Measurements from ENCODE around the gene PRM1. TPM values are rescaled to one million over a fixed set of nuclear protein-coding genes. Genes with fewer than 3 reads are reported as not detected.
A peak's percentile ranks its signal among the peaks of the same experiment; 100 is the strongest.

PRM1 gene
- total and polyA plus RNA-seq, 2 of the 13 experiments (the other 11 are each of a cell fraction or from before 2014, with no cell fraction given), result not detected

DNA sequence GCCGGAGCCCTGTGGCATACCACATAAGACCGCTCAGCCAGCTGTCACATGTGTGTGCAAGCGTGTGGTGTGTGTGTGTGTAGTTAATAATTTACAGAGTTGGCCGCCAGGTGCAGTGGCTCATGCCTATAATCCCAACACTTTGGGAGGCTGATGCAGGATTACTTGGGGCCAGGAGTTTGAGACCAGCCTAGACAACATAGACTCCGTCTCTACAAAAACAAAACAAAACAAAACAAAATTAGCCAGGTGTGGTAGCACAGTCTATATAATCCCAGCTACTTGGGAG lies 45.5 kb downstream of the PRM1 start (continued):
- TF ChIP-seq, protein P1, sequence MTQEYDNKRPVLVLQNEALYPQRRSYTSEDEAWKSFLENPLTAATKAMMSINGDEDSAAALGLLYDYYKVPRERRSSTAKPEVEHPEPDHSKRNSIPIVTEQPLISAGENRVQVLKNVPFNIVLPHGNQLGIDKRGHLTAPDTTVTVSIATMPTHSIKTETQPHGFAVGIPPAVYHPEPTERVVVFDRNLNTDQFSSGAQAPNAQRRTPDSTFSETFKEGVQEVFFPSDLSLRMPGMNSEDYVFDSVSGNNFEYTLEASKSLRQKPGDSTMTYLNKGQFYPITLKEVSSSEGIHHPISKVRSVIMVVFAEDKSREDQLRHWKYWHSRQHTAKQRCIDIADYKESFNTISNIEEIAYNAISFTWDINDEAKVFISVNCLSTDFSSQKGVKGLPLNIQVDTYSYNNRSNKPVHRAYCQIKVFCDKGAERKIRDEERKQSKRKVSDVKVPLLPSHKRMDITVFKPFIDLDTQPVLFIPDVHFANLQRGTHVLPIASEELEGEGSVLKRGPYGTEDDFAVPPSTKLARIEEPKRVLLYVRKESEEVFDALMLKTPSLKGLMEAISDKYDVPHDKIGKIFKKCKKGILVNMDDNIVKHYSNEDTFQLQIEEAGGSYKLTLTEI (CRISPR knock-in tag; conservative IDR thresholded peaks at IDR 0.05), result no peak
- TF ChIP-seq ZFP36L2 (CRISPR knock-in tag; IDR thresholded peaks at IDR 0.05) (no peak), MAFG (CRISPR knock-in tag; IDR thresholded peaks at IDR 0.05) (no peak), JARID2 (CRISPR knock-in tag; IDR thresholded peaks at IDR 0.05; ENCODE audit: insufficient replicate concordance) (no peak), ZNF670 (CRISPR knock-in tag; IDR thresholded peaks at IDR 0.05; ENCODE audit: borderline replicate concordance) (no peak), MTA1 (CRISPR knock-in tag; IDR thresholded peaks at IDR 0.05; ENCODE audit: borderline replicate concordance) (no peak), ZNF598 (CRISPR knock-in tag; IDR thresholded peaks at IDR 0.05; ENCODE audit: borderline replicate concordance) (no peak), ESRRA (CRISPR knock-in tag; IDR thresholded peaks at IDR 0.05; ENCODE audit: low read depth) (no peak), ARNTL (CRISPR knock-in tag; IDR thresholded peaks at IDR 0.05) (peak; percentile 84; the same call in 1 of the 2 replicates), SP1 (IDR thresholded peaks at IDR 0.05) (no peak), SP1 (CRISPR knock-in tag; IDR thresholded peaks at IDR 0.05) (no peak), ZNF777 (CRISPR knock-in tag; IDR thresholded peaks at IDR 0.05) (no peak), FOSL1 (CRISPR knock-in tag; IDR thresholded peaks at IDR 0.05; ENCODE audit: borderline replicate concordance) (no peak), HNRNPH1 (optimal IDR thresholded peaks at IDR 0.05; ENCODE audit: low read depth, low read length) (no peak), DMAP1 (CRISPR knock-in tag; IDR thresholded peaks at IDR 0.05) (no peak), ZNF510 (CRISPR knock-in tag; IDR thresholded peaks at IDR 0.05; ENCODE audit: low read depth) (no peak), SOX13 (IDR thresholded peaks at IDR 0.05) (no peak), SOX13 (CRISPR knock-in tag; conservative IDR thresholded peaks at IDR 0.05 in 1 of 2, IDR thresholded peaks at IDR 0.05 in 1 of 2) (peak in 1 of 2 experiments; percentile 26; a peak in 1 of 4 replicates), GABPB1 (CRISPR knock-in tag; IDR thresholded peaks at IDR 0.05) (0 out of 2 replicates have a peak, but pooled peaks have one; percentile 12)
- TF ChIP-seq, protein P2, sequence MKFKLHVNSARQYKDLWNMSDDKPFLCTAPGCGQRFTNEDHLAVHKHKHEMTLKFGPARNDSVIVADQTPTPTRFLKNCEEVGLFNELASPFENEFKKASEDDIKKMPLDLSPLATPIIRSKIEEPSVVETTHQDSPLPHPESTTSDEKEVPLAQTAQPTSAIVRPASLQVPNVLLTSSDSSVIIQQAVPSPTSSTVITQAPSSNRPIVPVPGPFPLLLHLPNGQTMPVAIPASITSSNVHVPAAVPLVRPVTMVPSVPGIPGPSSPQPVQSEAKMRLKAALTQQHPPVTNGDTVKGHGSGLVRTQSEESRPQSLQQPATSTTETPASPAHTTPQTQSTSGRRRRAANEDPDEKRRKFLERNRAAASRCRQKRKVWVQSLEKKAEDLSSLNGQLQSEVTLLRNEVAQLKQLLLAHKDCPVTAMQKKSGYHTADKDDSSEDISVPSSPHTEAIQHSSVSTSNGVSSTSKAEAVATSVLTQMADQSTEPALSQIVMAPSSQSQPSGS (CRISPR knock-in tag; IDR thresholded peaks at IDR 0.05), result no peak
- TF ChIP-seq, protein P3, sequence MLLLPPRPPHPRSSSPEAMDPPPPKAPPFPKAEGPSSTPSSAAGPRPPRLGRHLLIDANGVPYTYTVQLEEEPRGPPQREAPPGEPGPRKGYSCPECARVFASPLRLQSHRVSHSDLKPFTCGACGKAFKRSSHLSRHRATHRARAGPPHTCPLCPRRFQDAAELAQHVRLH (CRISPR knock-in tag; IDR thresholded peaks at IDR 0.05; ENCODE audit: borderline replicate concordance, low read depth), result no peak
- TF ChIP-seq, protein P4, sequence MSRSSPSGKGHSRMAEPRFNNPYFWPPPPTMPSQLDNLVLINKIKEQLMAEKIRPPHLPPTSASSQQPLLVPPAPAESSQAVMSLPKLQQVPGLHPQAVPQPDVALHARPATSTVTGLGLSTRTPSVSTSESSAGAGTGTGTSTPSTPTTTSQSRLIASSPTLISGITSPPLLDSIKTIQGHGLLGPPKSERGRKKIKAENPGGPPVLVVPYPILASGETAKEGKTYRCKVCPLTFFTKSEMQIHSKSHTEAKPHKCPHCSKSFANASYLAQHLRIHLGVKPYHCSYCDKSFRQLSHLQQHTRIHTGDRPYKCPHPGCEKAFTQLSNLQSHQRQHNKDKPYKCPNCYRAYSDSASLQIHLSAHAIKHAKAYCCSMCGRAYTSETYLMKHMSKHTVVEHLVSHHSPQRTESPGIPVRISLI (CRISPR knock-in tag; IDR thresholded peaks at IDR 0.05; ENCODE audit: borderline replicate concordance), result no peak
- TF ChIP-seq, protein P5, sequence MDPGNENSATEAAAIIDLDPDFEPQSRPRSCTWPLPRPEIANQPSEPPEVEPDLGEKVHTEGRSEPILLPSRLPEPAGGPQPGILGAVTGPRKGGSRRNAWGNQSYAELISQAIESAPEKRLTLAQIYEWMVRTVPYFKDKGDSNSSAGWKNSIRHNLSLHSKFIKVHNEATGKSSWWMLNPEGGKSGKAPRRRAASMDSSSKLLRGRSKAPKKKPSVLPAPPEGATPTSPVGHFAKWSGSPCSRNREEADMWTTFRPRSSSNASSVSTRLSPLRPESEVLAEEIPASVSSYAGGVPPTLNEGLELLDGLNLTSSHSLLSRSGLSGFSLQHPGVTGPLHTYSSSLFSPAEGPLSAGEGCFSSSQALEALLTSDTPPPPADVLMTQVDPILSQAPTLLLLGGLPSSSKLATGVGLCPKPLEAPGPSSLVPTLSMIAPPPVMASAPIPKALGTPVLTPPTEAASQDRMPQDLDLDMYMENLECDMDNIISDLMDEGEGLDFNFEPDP (CRISPR knock-in tag; conservative IDR thresholded peaks at IDR 0.05), result no peak
- TF ChIP-seq, protein P6, sequence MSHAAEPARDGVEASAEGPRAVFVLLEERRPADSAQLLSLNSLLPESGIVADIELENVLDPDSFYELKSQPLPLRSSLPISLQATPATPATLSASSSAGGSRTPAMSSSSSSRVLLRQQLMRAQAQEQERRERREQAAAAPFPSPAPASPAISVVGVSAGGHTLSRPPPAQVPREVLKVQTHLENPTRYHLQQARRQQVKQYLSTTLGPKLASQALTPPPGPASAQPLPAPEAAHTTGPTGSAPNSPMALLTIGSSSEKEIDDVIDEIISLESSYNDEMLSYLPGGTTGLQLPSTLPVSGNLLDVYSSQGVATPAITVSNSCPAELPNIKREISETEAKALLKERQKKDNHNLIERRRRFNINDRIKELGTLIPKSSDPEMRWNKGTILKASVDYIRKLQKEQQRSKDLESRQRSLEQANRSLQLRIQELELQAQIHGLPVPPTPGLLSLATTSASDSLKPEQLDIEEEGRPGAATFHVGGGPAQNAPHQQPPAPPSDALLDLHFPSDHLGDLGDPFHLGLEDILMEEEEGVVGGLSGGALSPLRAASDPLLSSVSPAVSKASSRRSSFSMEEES (CRISPR knock-in tag; IDR thresholded peaks at IDR 0.05), result peak; percentile 63
